Measurements from ENCODE around the gene SETD4. TPM values are rescaled to one million over a fixed set of nuclear protein-coding genes. Genes with fewer than 3 reads are reported as not detected.

The SETD4 gene
- 9.7 and 10.5 TPM in 2 replicates for total RNA-seq

GRCh38 chr21:36060159-36060921 lies at the start of gene SETD4:
TSS of gene SETD4 (minus strand) at chr21:36060526. CDS start at chr21:36058888, 1,638 bp downstream.

GRCh38 chr21:36069713-36070583 lies 9.6 kb upstream of the SETD4 start, which contains the start of gene CBR1:
TSS of gene CBR1 (plus strand) at chr21:36070024. CDS start at chr21:36070116, 92 bp downstream.

Other genes with a start within 250 kb of the SETD4 start
- gene CBR1, start 9.5 kb upstream of the SETD4 start, total RNA-seq = 112 and 131 TPM in 2 replicates
- gene CBR3, start 74.6 kb upstream of the SETD4 start, total RNA-seq = 8.6 and 10.4 TPM in 2 replicates
- 1.8 and 1.9 TPM in 2 replicates for gene DOP1B, start 96.3 kb upstream of the SETD4 start, total RNA-seq

All from smooth muscle cell of bladder (primary cell).